ENCODE results near the gene PPP4R4. TPM values are rescaled to one million over a fixed set of nuclear protein-coding genes. Genes with fewer than 3 reads are reported as not detected.

The PPP4R4 gene
- total RNA-seq, 1 experiment from 2014 or later, result 5.5 TPM

GRCh38 chr14:94317259-94317658 is 143.1 kb downstream of the PPP4R4 start:
- TF ChIP-seq EZH2phosphoT487 (IDR thresholded peaks at IDR 0.05; ENCODE audit: borderline replicate concordance) (no peak), ELF1 (IDR thresholded peaks at IDR 0.05; ENCODE audit: borderline replicate concordance, low read depth) (no peak), ZFX (IDR thresholded peaks at IDR 0.05) (no peak), POLR2AphosphoS5 (IDR thresholded peaks at IDR 0.05; ENCODE audit: low read depth, low read length) (no peak), YY1 (IDR thresholded peaks at IDR 0.05; ENCODE audit: extremely low read depth, insufficient replicate concordance, low read depth, low read length) (no peak), SIN3A (IDR thresholded peaks at IDR 0.05; ENCODE audit: low read depth) (no peak), CEBPB (IDR thresholded peaks at IDR 0.05; ENCODE audit: low read depth) (no peak), SRF (IDR thresholded peaks at IDR 0.05; ENCODE audit: low read depth) (no peak), POLR2A (IDR thresholded peaks at IDR 0.05; ENCODE audit: borderline replicate concordance, extremely low read depth, insufficient read depth, insufficient read length) (no peak), RAD21 (IDR thresholded peaks at IDR 0.05; ENCODE audit: low read depth) (no peak), ZBTB33 (IDR thresholded peaks at IDR 0.05; ENCODE audit: extremely low read depth, insufficient replicate concordance, low read length) (no peak), FOSL1 (IDR thresholded peaks at IDR 0.05; ENCODE audit: low read depth) (no peak), EZH2 (IDR thresholded peaks at IDR 0.05) (no peak)
- TF ChIP-seq, protein P1, sequence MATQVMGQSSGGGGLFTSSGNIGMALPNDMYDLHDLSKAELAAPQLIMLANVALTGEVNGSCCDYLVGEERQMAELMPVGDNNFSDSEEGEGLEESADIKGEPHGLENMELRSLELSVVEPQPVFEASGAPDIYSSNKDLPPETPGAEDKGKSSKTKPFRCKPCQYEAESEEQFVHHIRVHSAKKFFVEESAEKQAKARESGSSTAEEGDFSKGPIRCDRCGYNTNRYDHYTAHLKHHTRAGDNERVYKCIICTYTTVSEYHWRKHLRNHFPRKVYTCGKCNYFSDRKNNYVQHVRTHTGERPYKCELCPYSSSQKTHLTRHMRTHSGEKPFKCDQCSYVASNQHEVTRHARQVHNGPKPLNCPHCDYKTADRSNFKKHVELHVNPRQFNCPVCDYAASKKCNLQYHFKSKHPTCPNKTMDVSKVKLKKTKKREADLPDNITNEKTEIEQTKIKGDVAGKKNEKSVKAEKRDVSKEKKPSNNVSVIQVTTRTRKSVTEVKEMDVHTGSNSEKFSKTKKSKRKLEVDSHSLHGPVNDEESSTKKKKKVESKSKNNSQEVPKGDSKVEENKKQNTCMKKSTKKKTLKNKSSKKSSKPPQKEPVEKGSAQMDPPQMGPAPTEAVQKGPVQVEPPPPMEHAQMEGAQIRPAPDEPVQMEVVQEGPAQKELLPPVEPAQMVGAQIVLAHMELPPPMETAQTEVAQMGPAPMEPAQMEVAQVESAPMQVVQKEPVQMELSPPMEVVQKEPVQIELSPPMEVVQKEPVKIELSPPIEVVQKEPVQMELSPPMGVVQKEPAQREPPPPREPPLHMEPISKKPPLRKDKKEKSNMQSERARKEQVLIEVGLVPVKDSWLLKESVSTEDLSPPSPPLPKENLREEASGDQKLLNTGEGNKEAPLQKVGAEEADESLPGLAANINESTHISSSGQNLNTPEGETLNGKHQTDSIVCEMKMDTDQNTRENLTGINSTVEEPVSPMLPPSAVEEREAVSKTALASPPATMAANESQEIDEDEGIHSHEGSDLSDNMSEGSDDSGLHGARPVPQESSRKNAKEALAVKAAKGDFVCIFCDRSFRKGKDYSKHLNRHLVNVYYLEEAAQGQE (IDR thresholded peaks at IDR 0.05; ENCODE audit: low read depth), result no peak
- TF ChIP-seq, protein P2, sequence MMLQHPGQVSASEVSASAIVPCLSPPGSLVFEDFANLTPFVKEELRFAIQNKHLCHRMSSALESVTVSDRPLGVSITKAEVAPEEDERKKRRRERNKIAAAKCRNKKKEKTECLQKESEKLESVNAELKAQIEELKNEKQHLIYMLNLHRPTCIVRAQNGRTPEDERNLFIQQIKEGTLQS (IDR thresholded peaks at IDR 0.05), result no peak
- intact Hi-C loops (cut with micrococcal nuclease), result no loop called here
- no peaks in the 10 kb centered on the region for H3K36me3 ChIP-seq (ENCODE audit: control insufficient read depth in 1 of 2, insufficient read depth in 2 of 2, low read length in 2 of 2)
- H3K4me1 ChIP-seq (ENCODE audit: control insufficient read depth in 1 of 2, insufficient read depth in 2 of 2, low read length in 2 of 2), result no peaks in the 10 kb centered on the region
- BruUV-seq (replicated peaks), result no TSS peak
- H3K4me2 ChIP-seq (ENCODE audit: low read length), result no peak overlapping the region
- POLR2A ChIA-PET, result no interaction called here
- no peak overlapping the region for H2AFZ ChIP-seq (ENCODE audit: low read depth, low read length, poor library complexity, severe bottlenecking)
- no peak overlapping the region for H3K9ac ChIP-seq (ENCODE audit: low read length)
- DNase-seq (ENCODE audit: low read depth, low spot score) (no peak), ATAC-seq (no peak)
- no peaks in the 10 kb centered on the region for H4K20me1 ChIP-seq (ENCODE audit: insufficient read depth)
- CTCF ChIA-PET, result no interaction called here
- H3K27ac ChIP-seq (ENCODE audit: low read depth, low read length), result no peak overlapping the region
- H3K9me2 ChIP-seq (ENCODE audit: insufficient read depth), result no peaks in the 10 kb centered on the region
- H3K4me3 ChIP-seq (replicated peaks in 1 of 2; ENCODE audit: low read depth in 1 of 2, low read length in 2 of 2), result no peak overlapping the region
- no peaks in the 10 kb centered on the region for H3K27me3 ChIP-seq (ENCODE audit: insufficient read depth, low read length)
- RAD21 ChIA-PET (ENCODE audit: low non-redundant PET in 1 of 2, low total read pairs in 2 of 2, uncharacterized antibody in 2 of 2, unreplicated experiment in 2 of 2), result no interaction called here
- H3K79me2 ChIP-seq (ENCODE audit: insufficient read depth, low read length), result no peaks in the 10 kb centered on the region
- no peaks in the 10 kb centered on the region for H3K9me3 ChIP-seq (ENCODE audit: control insufficient read depth in 1 of 2, insufficient read depth in 1 of 2, low read depth in 1 of 2, low read length in 2 of 2)
